ENCODE measurements around the gene GON4L.

Gene GON4L

DNA sequence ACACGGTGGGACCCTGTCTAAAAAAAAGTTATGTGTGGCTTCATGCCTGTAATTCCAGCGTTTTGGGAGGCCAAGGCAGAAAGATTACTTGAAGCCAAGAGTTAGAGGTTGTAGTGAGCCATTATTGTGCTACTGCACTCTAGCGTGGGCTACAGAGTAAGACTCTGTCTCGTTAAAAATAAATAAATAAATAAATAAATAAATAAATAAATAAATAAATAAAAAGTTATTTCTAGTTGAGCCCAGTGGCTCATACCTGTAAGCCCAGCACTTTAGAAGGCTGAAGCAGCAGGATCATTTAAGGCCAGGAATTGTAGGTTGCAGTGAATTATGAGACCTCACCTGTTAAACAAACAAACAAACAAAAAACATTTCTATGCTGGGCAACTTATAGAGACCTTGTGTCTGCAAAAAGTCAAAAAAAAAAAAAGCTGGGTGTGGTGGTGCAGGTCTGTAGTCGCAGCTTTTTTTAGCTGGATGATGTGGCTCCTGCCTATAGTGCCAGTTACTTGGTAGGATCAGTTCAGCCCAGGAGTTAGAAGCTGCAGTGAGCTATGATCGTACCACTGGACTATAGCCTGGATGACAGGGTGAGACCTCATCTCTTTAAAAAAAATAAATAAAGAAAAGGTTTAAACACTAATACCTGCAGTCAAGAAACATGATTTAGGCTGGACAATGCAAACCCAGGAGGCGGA lies 25.6 kb downstream of the GON4L start:
- TF ChIP-seq, protein P1, sequence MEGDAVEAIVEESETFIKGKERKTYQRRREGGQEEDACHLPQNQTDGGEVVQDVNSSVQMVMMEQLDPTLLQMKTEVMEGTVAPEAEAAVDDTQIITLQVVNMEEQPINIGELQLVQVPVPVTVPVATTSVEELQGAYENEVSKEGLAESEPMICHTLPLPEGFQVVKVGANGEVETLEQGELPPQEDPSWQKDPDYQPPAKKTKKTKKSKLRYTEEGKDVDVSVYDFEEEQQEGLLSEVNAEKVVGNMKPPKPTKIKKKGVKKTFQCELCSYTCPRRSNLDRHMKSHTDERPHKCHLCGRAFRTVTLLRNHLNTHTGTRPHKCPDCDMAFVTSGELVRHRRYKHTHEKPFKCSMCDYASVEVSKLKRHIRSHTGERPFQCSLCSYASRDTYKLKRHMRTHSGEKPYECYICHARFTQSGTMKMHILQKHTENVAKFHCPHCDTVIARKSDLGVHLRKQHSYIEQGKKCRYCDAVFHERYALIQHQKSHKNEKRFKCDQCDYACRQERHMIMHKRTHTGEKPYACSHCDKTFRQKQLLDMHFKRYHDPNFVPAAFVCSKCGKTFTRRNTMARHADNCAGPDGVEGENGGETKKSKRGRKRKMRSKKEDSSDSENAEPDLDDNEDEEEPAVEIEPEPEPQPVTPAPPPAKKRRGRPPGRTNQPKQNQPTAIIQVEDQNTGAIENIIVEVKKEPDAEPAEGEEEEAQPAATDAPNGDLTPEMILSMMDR (IDR thresholded peaks at IDR 0.05), result no peak

DNA sequence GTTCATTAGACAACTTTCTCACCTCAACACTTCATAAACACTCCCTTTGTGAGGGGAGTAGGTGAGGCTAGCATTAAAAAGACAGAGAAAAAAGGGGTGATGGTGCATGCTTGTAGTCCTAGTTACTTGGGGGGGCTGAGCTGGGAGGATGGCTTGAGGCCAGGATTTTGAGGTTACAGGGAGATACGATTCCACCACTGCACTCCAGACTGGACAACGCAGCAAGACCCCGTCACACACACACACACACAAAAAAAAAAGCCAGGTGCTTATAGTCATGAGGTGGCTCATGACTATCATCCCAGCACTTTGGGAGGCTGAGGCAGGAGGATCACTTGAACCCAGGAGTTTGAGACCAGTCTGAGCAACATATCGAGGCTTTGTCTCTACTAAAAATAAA lies 29.6 kb downstream of the GON4L start:
- TF ChIP-seq, protein P1 (IDR thresholded peaks at IDR 0.05), result no peak

DNA sequence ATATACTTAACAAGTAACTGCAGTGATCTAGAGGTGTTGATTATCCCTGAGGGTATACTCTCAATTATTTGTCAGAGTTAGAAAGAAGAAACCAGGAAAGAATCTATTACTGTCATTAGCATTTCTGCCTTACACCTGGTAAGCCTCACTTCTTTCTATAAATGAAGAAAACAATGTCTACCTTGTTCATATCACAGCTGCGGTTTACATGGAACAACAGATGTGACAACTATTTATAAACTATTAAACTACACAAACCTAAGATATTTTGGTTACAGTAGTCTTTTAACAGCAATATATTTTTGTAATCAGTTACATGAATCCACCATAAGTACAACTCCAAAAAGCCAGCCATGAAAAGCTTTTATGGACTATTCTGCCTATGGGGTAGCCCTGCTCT lies 40.7 kb downstream of the GON4L start:
- TF ChIP-seq, protein P1 (IDR thresholded peaks at IDR 0.05), result no peak

DNA sequence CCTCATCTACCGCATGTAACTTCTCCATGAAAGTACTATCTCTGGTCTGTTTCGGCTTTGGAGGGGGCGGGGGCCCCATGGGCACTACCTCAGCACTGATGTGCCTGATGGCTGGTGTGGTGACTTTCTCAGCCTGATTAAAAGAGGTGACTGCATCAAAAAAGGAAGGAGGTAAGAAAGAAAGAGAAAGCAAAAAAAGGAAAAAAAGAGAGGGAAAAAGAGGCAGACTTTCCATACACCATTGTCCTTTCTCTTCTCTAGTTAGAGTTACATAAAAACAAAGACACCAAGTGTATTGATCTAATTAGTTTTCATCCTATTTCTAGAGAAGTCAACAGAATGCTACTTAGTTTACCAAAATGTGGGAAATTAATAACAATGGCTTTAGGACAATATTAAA lies 43.3 kb downstream of the GON4L start:
- TF ChIP-seq, protein P1 (IDR thresholded peaks at IDR 0.05), result no peak

DNA sequence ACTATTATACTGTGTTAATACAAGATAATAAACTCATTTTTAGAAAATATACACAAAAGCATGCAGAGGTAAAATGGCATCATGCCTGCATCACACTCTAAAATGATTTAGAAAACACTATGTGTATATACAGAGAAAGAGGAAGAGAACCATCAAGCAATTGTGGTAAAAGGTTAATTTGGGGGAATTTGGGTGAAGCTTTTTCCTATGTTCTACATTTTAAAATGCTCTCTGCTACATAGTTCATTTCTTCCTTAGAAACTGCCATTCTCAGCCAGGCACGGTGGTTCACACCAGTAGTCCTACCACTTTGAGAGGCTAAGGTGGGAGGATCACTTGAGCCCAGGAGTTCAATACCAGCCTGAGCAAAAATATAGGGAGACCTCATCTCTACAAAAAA lies 44.1 kb downstream of the GON4L start:
- TF ChIP-seq, protein P1 (IDR thresholded peaks at IDR 0.05), result no peak

DNA sequence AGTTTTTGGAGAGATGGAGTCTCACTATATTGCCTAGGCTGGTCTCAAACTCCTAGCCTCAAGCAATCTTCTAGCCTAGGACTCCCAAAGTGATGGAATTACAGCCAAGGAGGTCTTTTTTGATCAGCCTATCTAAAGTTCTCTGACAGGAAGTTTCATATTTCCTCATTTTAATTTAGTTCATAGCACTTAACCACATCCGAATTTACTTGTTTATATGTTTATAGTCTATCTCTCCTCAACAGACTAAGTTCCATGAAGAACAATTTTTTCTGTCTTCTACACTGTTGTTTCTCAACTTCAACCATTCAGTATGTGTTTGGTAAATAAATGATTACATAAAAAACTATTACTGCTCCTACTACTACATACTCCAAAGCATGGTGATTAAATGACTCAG lies 47.9 kb downstream of the GON4L start:
- TF ChIP-seq, protein P1 (IDR thresholded peaks at IDR 0.05), result no peak

DNA sequence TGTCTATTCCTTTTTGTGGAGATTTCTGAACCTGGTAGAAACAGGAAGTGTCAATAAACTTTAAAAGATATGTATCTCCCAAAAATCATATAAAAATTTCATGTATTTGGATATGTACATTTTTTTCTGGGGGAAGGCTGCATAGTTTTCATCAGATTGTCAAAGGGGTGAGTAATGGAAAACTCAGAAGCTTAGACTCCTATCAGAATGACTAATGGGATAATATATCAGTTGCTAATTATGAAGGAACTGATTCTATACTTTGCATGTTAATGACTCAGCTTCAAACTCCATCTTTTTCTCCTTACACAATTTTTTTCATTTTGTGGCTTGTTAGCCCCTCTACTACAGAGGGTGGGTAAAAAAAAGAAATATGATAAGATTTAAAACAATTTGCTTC lies 55.9 kb downstream of the GON4L start:
- TF ChIP-seq, protein P1 (IDR thresholded peaks at IDR 0.05), result no peak
